GM23338 (cell line): ENCODE results near the gene CFAP58. TPM values are rescaled to one million over a fixed set of nuclear protein-coding genes. Genes with fewer than 3 reads are reported as not detected.

Experiments used
- ATAC-seq: fragments of 200-7000 bp; cut with Tn5 transposase; 3 replicates; pipeline ENCODE4 v1.9.1; 2020
- DNase-seq: peaks from one replicate; pipeline ENCODE4 v3.0.0-alpha.2; 2015; ENCODE audit warnings: low spot score
- H2AFZ ChIP-seq: fragments of 200-600 bp; sonication (generic); 2 replicates; pipeline ENCODE4 v1.8.0; 2016; ENCODE audit warnings: antibody characterized with exemption, mild to moderate bottlenecking, moderate library complexity
- H3F3A ChIP-seq: fragments of 200-600 bp; sonication (generic); replicated peaks from 2 replicates; pipeline ENCODE4 v1.8.0; 2017; ENCODE audit warnings: antibody characterized with exemption, mixed run types, low read depth
- H3K27ac ChIP-seq: fragments of 200-600 bp; sonication (generic); 2 replicates; pipeline ENCODE4 v1.6.1; 2016; ENCODE audit warnings: low read depth
- H3K27me3 ChIP-seq: fragments of 200-600 bp; sonication (generic); 2 replicates; pipeline ENCODE4 v1.8.0; 2016; ENCODE audit warnings: mild to moderate bottlenecking, mixed run types, moderate library complexity; ENCODE audit not compliant: insufficient read depth
- H3K36me3 ChIP-seq: fragments of 200-600 bp; sonication (generic); 2 replicates; pipeline ENCODE4 v1.8.0; 2016; ENCODE audit warnings: mild to moderate bottlenecking; ENCODE audit not compliant: insufficient read depth
- H3K4me1 ChIP-seq: fragments of 200-600 bp; sonication (generic); 2 replicates; pipeline ENCODE4 v1.8.0; 2016; ENCODE audit warnings: mild to moderate bottlenecking, moderate library complexity; ENCODE audit not compliant: insufficient read depth
- H3K4me2 ChIP-seq: fragments of 200-600 bp; sonication (generic); 2 replicates; pipeline ENCODE4 v1.7.1; 2017; ENCODE audit warnings: mixed run types
- H3K4me3 ChIP-seq: fragments of 200-600 bp; sonication (generic); 2 replicates; pipeline ENCODE4 v1.6.1; 2016; ENCODE audit warnings: mixed run types
- H3K79me2 ChIP-seq: fragments of 200-600 bp; sonication (generic); replicated peaks from 2 replicates; pipeline ENCODE4 v1.8.0; 2017; ENCODE audit warnings: mild to moderate bottlenecking; ENCODE audit not compliant: insufficient read depth
- H3K9me2 ChIP-seq: fragments of 200-600 bp; sonication (generic); 2 replicates; pipeline ENCODE4 v1.8.0; 2017; ENCODE audit not compliant: insufficient read depth
- H4K20me1 ChIP-seq: fragments of 200-600 bp; sonication (generic); replicated peaks from 2 replicates; pipeline ENCODE4 v1.8.0; 2017; ENCODE audit warnings: mild to moderate bottlenecking; ENCODE audit not compliant: insufficient read depth
- H3K27ac Mint-ChIP-seq: 2 replicates; pipeline ENCODE4 v1.8.0; 2020; ENCODE audit warnings: inconsistent platforms, mild to moderate bottlenecking, moderate library complexity, mixed read lengths
- H3K27me3 Mint-ChIP-seq: 3 replicates; pipeline ENCODE4 v1.8.0; 2022; ENCODE audit warnings: low read depth, mild to moderate bottlenecking, moderate library complexity, mixed read lengths, inconsistent platforms; ENCODE audit not compliant: insufficient read depth, poor library complexity
- H3K36me3 Mint-ChIP-seq: 3 replicates; pipeline ENCODE4 v1.8.0; 2021; ENCODE audit warnings: low read depth, mild to moderate bottlenecking, inconsistent platforms, moderate library complexity, mixed read lengths
- H3K4me1 Mint-ChIP-seq: 3 replicates; pipeline ENCODE4 v1.8.0; 2020; ENCODE audit warnings: mild to moderate bottlenecking, inconsistent platforms, mixed read lengths
- H3K4me3 Mint-ChIP-seq: 3 replicates; pipeline ENCODE4 v1.8.0; 2021; ENCODE audit warnings: moderate library complexity, mild to moderate bottlenecking, inconsistent platforms, mixed read lengths
- H3K9me3 Mint-ChIP-seq: 3 replicates; pipeline ENCODE4 v1.8.0; 2020; ENCODE audit warnings: moderate library complexity, mild to moderate bottlenecking, inconsistent platforms, mixed read lengths
- JUNB ChIP-seq: IDR thresholded peaks from one replicate; pipeline ENCODE4 v1.6.1; 2016; ENCODE audit warnings: antibody characterized with exemption; ENCODE audit not compliant: unreplicated experiment
- POLR2AphosphoS5 ChIP-seq: IDR thresholded peaks from 2 replicates; pipeline ENCODE4 v1.6.1; 2016; ENCODE audit warnings: antibody characterized with exemption, low read depth
- STAT1 ChIP-seq: IDR thresholded peaks from one replicate; pipeline ENCODE4 v1.6.1; 2016; ENCODE audit warnings: antibody characterized with exemption; ENCODE audit not compliant: unreplicated experiment
- ZNF114 ChIP-seq: fragments of 250-450 bp; sonication (Bioruptor Pico); IDR thresholded peaks from 2 replicates; pipeline ENCODE4 v1.5.0; 2020; ENCODE audit warnings: mild to moderate bottlenecking, moderate library complexity
- ZNF331 ChIP-seq: fragments of 250-450 bp; sonication (Bioruptor Pico); IDR thresholded peaks from 2 replicates; pipeline ENCODE4 v1.5.0; 2020; ENCODE audit warnings: low read depth, mild to moderate bottlenecking, moderate library complexity
- polyA plus RNA-seq: library from polyadenylated mRNA; unstranded; fragments of >200 nt; fragmentation: Nextera tagmentation; extraction: Ambion mirVana; gene quantifications from 2 replicates; pipeline ENCODE4 v1.2.1, GENCODE V29; 2016
- total RNA-seq: library from RNA; depleted of rRNA; stranded (reverse); fragments of >200 nt; shearing (Covaris generic); gene quantifications from 2 replicates; pipeline ENCODE4 v1.2.3, GENCODE V29; 2014
- TF ChIP-seq, protein P1 (sequence below): IDR thresholded peaks from one replicate; pipeline ENCODE4 v1.6.1; 2018; ENCODE audit warnings: antibody characterized with exemption; ENCODE audit not compliant: unreplicated experiment
- TF ChIP-seq, protein P2 (sequence below), 2 experiments: fragments of 200-600 bp in 1 of 2; sonication (generic) in 1 of 2; conservative IDR thresholded peaks; 2 replicates each; pipeline versions ENCODE4 v1.5.1 to v1.6.1; 2016 to 2017; ENCODE audit warnings: antibody characterized with exemption in 2 of 2, low read depth in 2 of 2, mild to moderate bottlenecking in 2 of 2, moderate library complexity in 1 of 2
- TF ChIP-seq, protein P3 (sequence below): fragments of 250-450 bp; sonication (Bioruptor Pico); IDR thresholded peaks from 2 replicates; pipeline ENCODE4 v1.5.0; 2020; ENCODE audit warnings: mild to moderate bottlenecking, moderate library complexity

CFAP58 gene
- total and polyA plus RNA-seq, 2 experiments from 2014 or later, result 0.63 to 0.89 TPM

DNA sequence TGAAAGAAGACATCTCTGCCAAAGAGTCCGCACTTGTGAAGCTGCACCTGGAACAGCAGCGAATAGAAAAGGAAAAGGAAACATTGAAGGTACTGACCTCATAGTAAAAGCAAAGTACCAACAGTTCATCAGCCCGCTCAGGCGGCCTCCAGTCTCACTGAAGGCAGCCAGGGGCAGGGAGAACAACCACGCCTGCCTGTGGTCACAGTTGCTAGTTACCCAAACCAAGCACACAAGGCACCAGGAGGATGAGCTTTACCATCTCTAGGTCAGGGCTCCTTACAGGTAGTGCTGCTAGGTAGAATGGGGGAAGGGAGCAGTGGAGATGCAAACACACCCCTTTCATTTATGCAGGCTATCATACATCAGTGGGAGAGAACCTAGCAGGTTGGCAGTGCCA, 39.8 kb downstream of the CFAP58 start (continued):
- TF ChIP-seq, protein P1, sequence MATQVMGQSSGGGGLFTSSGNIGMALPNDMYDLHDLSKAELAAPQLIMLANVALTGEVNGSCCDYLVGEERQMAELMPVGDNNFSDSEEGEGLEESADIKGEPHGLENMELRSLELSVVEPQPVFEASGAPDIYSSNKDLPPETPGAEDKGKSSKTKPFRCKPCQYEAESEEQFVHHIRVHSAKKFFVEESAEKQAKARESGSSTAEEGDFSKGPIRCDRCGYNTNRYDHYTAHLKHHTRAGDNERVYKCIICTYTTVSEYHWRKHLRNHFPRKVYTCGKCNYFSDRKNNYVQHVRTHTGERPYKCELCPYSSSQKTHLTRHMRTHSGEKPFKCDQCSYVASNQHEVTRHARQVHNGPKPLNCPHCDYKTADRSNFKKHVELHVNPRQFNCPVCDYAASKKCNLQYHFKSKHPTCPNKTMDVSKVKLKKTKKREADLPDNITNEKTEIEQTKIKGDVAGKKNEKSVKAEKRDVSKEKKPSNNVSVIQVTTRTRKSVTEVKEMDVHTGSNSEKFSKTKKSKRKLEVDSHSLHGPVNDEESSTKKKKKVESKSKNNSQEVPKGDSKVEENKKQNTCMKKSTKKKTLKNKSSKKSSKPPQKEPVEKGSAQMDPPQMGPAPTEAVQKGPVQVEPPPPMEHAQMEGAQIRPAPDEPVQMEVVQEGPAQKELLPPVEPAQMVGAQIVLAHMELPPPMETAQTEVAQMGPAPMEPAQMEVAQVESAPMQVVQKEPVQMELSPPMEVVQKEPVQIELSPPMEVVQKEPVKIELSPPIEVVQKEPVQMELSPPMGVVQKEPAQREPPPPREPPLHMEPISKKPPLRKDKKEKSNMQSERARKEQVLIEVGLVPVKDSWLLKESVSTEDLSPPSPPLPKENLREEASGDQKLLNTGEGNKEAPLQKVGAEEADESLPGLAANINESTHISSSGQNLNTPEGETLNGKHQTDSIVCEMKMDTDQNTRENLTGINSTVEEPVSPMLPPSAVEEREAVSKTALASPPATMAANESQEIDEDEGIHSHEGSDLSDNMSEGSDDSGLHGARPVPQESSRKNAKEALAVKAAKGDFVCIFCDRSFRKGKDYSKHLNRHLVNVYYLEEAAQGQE, result no peak
- no peak for TF ChIP-seq STAT1
- no peak for TF ChIP-seq JUNB
- no peak for TF ChIP-seq ZNF114 (CRISPR knock-in tag)
- TF ChIP-seq, protein P2, sequence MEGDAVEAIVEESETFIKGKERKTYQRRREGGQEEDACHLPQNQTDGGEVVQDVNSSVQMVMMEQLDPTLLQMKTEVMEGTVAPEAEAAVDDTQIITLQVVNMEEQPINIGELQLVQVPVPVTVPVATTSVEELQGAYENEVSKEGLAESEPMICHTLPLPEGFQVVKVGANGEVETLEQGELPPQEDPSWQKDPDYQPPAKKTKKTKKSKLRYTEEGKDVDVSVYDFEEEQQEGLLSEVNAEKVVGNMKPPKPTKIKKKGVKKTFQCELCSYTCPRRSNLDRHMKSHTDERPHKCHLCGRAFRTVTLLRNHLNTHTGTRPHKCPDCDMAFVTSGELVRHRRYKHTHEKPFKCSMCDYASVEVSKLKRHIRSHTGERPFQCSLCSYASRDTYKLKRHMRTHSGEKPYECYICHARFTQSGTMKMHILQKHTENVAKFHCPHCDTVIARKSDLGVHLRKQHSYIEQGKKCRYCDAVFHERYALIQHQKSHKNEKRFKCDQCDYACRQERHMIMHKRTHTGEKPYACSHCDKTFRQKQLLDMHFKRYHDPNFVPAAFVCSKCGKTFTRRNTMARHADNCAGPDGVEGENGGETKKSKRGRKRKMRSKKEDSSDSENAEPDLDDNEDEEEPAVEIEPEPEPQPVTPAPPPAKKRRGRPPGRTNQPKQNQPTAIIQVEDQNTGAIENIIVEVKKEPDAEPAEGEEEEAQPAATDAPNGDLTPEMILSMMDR (conservative IDR thresholded peaks at IDR 0.05; ENCODE audit: low read depth in 2 of 2), result no peak
- TF ChIP-seq ZNF331 (CRISPR knock-in tag), result no peak
- TF ChIP-seq POLR2AphosphoS5, result no peak

DNA sequence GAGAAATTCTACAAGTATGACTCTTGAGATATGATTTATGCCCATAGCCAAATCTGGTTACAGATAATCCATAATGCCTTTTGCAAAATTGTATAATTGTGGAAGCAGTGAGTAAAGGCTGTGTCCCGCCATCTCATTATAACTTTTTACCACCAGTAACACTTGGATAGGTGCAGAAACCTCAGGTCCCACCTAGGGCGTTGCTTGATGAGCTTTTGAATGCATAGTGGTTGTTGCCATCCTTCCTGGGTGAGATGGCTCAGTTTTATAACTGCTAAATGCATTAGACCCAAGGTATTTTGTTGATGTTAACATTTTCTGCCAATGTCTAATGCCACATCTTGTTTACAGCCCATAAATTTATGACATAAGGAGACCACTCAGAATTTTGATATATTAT, 42.9 kb downstream of the CFAP58 start:
- no peak overlapping the region for H3K27ac ChIP-seq
- no peaks in the 10 kb centered on the region for H3K36me3 Mint-ChIP-seq
- no peaks in the 10 kb centered on the region for H3K9me3 Mint-ChIP-seq

More for the DNA sequence above, 42.9 kb downstream of the CFAP58 start:
- Histone ChIP-seq H3K9me2 (no peaks in the 10 kb centered on the region), H3K4me1 (no peaks in the 10 kb centered on the region; the same call in 1 of the 2 replicates), H3K27me3 (no peaks in the 10 kb centered on the region), H3K4me3 (no peak overlapping the region), H3K36me3 (no peaks in the 10 kb centered on the region), H3K4me2 (no peak overlapping the region), H4K20me1 (no peaks in the 10 kb centered on the region), H3F3A (no peaks in the 10 kb centered on the region), H3K79me2 (no peaks in the 10 kb centered on the region), H2AFZ (no peak overlapping the region)
- no peak overlapping the region for H3K4me3 Mint-ChIP-seq
- ATAC-seq (no peak), DNase-seq (no peak)
- no peak overlapping the region for H3K27ac Mint-ChIP-seq
- no peaks in the 10 kb centered on the region for H3K27me3 Mint-ChIP-seq
- peaks cover 12% of the 10 kb centered on the region for H3K4me1 Mint-ChIP-seq
- TF ChIP-seq, protein P3, sequence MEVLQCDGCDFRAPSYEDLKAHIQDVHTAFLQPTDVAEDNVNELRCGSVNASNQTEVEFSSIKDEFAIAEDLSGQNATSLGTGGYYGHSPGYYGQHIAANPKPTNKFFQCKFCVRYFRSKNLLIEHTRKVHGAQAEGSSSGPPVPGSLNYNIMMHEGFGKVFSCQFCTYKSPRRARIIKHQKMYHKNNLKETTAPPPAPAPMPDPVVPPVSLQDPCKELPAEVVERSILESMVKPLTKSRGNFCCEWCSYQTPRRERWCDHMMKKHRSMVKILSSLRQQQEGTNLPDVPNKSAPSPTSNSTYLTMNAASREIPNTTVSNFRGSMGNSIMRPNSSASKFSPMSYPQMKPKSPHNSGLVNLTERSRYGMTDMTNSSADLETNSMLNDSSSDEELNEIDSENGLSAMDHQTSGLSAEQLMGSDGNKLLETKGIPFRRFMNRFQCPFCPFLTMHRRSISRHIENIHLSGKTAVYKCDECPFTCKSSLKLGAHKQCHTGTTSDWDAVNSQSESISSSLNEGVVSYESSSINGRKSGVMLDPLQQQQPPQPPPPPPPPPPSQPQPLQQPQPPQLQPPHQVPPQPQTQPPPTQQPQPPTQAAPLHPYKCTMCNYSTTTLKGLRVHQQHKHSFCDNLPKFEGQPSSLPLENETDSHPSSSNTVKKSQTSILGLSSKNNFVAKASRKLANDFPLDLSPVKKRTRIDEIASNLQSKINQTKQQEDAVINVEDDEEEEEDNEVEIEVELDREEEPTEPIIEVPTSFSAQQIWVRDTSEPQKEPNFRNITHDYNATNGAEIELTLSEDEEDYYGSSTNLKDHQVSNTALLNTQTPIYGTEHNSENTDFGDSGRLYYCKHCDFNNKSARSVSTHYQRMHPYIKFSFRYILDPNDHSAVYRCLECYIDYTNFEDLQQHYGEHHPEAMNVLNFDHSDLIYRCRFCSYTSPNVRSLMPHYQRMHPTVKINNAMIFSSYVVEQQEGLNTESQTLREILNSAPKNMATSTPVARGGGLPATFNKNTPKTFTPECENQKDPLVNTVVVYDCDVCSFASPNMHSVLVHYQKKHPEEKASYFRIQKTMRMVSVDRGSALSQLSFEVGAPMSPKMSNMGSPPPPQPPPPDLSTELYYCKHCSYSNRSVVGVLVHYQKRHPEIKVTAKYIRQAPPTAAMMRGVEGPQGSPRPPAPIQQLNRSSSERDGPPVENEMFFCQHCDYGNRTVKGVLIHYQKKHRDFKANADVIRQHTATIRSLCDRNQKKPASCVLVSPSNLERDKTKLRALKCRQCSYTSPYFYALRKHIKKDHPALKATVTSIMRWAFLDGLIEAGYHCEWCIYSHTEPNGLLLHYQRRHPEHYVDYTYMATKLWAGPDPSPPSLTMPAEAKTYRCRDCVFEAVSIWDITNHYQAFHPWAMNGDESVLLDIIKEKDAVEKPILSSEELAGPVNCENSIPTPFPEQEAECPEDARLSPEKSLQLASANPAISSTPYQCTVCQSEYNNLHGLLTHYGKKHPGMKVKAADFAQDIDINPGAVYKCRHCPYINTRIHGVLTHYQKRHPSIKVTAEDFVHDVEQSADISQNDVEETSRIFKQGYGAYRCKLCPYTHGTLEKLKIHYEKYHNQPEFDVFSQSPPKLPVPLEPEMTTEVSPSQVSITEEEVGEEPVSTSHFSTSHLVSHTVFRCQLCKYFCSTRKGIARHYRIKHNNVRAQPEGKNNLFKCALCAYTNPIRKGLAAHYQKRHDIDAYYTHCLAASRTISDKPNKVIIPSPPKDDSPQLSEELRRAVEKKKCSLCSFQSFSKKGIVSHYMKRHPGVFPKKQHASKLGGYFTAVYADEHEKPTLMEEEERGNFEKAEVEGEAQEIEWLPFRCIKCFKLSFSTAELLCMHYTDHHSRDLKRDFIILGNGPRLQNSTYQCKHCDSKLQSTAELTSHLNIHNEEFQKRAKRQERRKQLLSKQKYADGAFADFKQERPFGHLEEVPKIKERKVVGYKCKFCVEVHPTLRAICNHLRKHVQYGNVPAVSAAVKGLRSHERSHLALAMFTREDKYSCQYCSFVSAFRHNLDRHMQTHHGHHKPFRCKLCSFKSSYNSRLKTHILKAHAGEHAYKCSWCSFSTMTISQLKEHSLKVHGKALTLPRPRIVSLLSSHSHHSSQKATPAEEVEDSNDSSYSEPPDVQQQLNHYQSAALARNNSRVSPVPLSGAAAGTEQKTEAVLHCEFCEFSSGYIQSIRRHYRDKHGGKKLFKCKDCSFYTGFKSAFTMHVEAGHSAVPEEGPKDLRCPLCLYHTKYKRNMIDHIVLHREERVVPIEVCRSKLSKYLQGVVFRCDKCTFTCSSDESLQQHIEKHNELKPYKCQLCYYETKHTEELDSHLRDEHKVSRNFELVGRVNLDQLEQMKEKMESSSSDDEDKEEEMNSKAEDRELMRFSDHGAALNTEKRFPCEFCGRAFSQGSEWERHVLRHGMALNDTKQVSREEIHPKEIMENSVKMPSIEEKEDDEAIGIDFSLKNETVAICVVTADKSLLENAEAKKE (CRISPR knock-in tag), result no peak
- no peak for TF ChIP-seq STAT1
